H1 (cell line): Measurements from ENCODE around the gene TBC1D20. TPM values are rescaled to one million over a fixed set of nuclear protein-coding genes. Genes with fewer than 3 reads are reported as not detected.

Experiments used
- CEBPB ChIP-seq: IDR thresholded peaks from 2 replicates; pipeline ENCODE4 v1.6.1; 2012; ENCODE audit warnings: low read depth, low read length
- CTBP2 ChIP-seq: IDR thresholded peaks from 2 replicates; pipeline ENCODE4 v1.7.0; 2011; ENCODE audit warnings: borderline replicate concordance, mild to moderate bottlenecking, moderate library complexity, mixed read lengths, low read length; ENCODE audit not compliant: insufficient read depth, insufficient read length
- GTF2F1 ChIP-seq: IDR thresholded peaks from 2 replicates; pipeline ENCODE4 v1.6.1; 2012; ENCODE audit warnings: low read depth, low read length, improper control_type of control experiment, borderline replicate concordance
- RNF2 ChIP-seq: fragments of 200-900, 300-1000 bp; sonication (generic); IDR thresholded peaks from 2 replicates; pipeline ENCODE4 v1.7.1; 2016; ENCODE audit warnings: borderline replicate concordance, low read depth, mild to moderate bottlenecking, antibody characterized with exemption, low read length; ENCODE audit not compliant: poor library complexity, severe bottlenecking; ENCODE audit errors: missing control alignments
- SP1 ChIP-seq: IDR thresholded peaks from 2 replicates; pipeline ENCODE4 v1.6.1; 2011; ENCODE audit warnings: low read depth, low read length
- USF2 ChIP-seq: IDR thresholded peaks from 2 replicates; pipeline ENCODE4 v1.6.1; 2011; ENCODE audit warnings: low read length, improper control_type of control experiment
- polyA plus RNA-seq, 7 experiments: library from polyadenylated mRNA; depleted of rRNA in 3 of 7; stranded (reverse) in 5 of 7; unstranded in 2 of 7; fragments of >200 nt in 5 of 7; fragments of 200-250 nt in 2 of 7; gene quantifications; 1 replicate in 5 of 7; 2 replicates in 1 of 7; 4 replicates in 1 of 7; pipeline versions ENCODE4 v1.2.1 to v1.2.3, GENCODE V29; 2011 to 2013; ENCODE audit warnings: missing spikeins in 2 of 7, mixed read lengths in 2 of 7
- total RNA-seq: library from RNA; stranded (reverse); fragmentation: NEBNext Ultra II Directional; extraction: Animal tissue kit (Norgen Biotek cat#: 25700); gene quantifications from 2 replicates; pipeline ENCODE4 v1.2.1, GENCODE V29; 2021

TBC1D20 gene
- total and polyA plus RNA-seq, 2 of the 8 experiments (the other 6 are each of a cell fraction or from before 2014, with no cell fraction given), result 14.5 to 17.1 TPM

GRCh38 chr20:478949-479429 lies 16.7 kb upstream of the TBC1D20 start (continued):
- no peak for TF ChIP-seq USF2
- no peak for TF ChIP-seq CEBPB
- TF ChIP-seq RNF2, result no peak
- TF ChIP-seq CTBP2, result no peak
- TF ChIP-seq GTF2F1, result no peak
- TF ChIP-seq SP1, result no peak
- TF ChIP-seq, all 59 proteins: peak for 2
